Stimulated activated CD4-positive, alpha-beta T cell treated with anti-CD3 and anti-CD28 coated beads, Interleukin-12 subunit alpha, Interleukin-12 subunit beta, amount 100 ng/mL, for 48 hours (primary cell): Measurements from ENCODE around the gene TGM2.

Experiments
- DNase-seq, 3 donors: peaks; one replicate each; pipeline ENCODE4 v3.0.0-alpha.2; 2020; ENCODE audit warnings: low read depth in 2 of 3, low spot score in 1 of 3

The TGM2 gene

GRCh38 chr20:38133680-38134426, 31.2 kb downstream of the TGM2 start:
- DNase-seq: no peak

DNA sequence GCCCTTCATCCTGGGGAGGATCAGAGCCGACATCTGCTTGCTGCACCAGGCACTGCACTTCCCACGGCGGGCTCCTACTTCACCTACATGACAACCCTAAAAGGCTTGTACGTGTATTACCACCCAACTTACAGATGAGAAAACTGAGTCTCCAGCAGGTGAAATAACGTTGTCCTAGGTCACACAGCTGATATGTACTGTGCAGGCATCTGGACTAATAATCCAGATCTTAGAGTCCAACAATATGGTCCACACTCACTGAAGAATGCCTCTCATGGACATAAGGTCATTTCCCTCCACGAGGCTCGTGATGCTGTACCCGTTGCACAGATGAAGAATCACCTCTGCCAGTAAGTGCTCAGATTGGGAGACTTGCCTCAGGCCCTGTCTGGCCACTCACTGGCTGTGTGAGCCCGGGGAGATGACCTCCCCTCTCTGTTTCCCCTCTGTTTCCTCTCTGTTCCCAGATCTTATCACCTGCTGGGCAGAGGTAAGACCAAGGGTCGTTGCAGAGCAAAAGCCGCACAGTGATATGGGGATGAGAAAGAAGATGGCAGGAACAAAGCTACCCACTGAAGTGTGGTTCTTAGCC, 32.1 kb downstream of the TGM2 start:
- DNase-seq: no peak

DNA sequence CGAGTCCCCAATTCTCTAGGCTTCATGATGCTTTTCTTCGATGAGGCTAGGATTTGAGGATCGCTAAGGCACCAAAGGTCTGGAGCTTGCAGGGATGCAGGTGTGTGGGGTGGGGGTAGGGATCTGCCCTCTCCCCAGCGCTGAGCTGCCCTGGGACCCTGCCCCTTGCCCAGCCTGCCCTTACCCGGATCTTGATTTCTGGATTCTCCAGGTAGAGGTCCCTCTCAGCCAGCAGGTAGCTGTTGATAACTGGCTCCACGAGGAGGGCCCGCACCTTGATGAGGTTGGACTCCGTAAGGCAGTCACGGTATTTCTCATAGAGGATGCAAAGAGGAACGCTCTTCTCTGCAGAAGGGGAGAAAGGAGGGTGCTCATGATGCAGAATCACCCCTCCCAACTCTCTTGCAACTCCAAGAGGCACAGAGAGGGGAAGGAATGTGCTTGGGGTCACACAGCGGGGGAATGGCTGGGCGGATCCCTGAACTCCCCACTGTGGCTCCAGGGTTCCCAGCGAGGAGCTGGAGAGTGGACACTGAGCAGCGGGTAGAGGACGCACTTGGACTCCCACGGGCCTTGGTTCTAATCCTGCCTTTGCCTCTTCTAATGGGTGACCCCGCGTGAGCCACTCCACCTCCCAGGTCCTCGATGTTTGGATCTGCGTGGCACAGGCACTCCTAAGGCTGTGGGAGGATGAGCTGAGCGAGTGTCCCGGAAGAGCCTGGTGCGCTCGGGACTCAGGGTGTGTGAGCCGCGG, 32.7 kb downstream of the TGM2 start:
- no peak for DNase-seq

GRCh38 chr20:38131588-38132121, 33.4 kb downstream of the TGM2 start:
- no peak for DNase-seq

DNA sequence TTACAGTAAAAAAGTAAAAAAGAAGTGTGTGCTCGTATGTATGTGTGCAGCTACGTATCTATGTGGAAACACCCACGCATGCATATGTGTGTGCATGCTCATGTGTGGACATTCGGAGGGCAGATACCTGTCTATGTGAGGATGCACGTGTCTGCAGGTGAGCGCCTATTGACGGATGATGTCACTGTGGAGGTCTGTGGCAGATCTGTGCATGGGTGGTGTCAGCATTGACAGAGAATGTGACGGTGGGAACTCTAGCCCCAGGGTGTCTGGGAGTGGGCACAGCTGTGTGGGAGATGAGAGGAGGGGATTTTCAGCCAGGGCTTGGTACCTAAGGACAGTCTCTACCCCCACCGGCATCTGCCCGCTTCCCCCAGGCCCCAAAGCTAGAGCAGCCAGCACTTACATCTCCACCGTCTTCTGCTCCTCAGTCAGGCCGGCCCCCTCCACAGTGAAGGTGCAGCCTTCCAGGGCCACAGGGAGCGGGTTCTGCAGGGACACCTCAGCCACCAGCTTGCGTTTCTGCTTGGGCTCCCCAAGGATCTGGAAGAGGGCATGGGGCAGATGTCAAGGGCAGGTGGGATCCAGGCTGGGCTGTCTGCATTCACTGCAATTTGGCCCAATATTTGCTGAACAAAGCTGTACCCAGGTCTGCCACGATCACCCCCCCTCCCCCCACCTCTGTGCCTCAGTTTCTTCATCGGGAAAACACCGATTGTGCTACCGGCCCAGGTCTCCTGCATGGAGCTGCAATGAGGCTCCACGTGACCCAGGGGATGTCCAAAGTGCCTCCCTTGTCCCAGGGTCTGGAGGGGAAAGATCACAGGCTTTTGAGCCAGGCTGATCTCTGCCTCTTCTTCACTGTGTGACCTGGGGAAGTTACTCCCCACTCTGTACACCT, 34.1 kb downstream of the TGM2 start:
- DNase-seq: no peak

- DNase-seq: no peak
Measured at GRCh38 chr20:38129893-38130609, 35.0 kb downstream of the TGM2 start.

DNA sequence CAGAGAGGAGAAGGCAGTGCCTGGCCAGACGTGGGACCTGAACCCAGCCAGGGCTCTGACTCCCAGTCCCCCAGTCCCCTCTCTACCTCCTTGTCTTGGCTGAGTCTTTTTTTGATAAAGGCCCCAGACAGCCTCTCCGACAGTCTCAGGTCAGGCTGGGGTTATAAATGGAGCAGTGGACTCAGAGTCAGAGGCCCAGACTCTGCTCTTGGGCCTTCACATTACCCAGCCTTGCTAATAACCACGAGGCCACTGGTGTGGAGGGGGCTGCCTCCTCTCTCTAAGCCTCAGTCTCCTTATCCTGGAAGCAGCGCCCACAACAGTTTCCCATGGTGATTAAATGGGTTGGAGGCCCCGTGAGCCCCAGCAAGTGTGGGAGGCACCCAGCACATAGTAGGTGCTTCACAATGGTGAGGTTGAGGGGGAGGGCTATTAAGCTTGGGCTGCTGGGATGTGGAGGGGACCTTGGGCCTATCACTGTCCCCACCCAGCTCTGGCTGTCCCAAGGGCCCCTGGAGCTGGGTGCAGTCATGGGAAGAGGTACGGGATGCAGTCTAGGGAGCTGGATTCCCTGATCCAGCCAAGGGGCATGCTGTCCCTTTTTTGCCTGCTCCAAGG, 35.7 kb downstream of the TGM2 start:
- DNase-seq: no peak

DNA sequence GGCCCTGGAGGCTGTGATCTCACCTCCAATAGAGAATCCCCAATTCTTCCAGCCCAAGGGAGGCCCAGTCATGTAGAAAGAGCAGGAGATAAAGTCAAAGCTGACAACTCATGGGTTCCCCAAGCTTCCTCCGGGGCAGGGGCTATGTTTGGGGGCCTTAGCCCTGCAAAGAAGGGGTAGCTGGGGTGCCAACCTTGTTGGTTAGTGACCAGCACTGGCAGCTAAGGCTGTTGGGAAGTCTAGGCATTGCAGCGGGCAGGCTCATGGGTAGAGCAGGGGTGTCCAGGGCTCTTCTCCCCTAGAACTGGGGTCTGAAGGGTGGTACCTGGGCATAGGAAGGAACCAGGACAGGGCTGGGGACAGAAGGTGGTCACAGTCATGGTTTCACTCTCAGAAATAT, 36.4 kb downstream of the TGM2 start:
- DNase-seq: no peak

GRCh38 chr20:38127920-38128528, 37.0 kb downstream of the TGM2 start:
- DNase-seq: no peak

DNA sequence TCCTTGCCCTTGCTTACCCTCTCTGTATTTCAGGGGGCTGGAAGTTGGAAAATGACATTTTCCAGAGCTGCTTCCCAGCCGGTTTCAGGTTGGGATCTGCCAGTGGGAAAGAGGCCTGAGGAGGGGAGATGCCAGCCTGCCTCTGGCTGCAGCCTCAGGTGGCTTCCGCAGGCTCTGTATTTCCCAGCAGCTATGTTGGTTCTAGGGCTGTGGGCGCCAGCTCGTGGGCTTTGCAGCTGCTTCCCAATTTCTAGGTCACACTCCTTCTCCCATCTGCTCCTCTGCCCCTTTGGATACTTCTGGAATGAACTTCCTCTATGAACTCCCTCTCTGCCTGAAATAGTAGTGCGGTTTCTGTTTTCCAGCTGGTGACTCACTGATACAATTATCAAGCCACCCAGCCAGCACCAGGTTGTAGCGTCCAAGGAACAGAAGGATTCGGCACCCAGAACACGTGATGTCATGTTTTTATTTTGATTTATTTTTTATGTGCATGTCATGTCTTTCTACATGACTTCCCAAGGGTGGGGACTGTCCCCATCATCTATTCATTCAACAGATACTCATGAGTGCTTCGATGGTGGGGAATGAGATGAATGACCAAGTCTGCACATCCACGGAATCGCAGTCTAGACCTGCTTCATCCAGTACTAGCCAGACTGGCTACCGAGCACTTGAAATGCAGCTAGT, 38.0 kb downstream of the TGM2 start:
- no peak for DNase-seq

GRCh38 chr20:38126146-38126921, 38.7 kb downstream of the TGM2 start:
- no peak for DNase-seq

DNA sequence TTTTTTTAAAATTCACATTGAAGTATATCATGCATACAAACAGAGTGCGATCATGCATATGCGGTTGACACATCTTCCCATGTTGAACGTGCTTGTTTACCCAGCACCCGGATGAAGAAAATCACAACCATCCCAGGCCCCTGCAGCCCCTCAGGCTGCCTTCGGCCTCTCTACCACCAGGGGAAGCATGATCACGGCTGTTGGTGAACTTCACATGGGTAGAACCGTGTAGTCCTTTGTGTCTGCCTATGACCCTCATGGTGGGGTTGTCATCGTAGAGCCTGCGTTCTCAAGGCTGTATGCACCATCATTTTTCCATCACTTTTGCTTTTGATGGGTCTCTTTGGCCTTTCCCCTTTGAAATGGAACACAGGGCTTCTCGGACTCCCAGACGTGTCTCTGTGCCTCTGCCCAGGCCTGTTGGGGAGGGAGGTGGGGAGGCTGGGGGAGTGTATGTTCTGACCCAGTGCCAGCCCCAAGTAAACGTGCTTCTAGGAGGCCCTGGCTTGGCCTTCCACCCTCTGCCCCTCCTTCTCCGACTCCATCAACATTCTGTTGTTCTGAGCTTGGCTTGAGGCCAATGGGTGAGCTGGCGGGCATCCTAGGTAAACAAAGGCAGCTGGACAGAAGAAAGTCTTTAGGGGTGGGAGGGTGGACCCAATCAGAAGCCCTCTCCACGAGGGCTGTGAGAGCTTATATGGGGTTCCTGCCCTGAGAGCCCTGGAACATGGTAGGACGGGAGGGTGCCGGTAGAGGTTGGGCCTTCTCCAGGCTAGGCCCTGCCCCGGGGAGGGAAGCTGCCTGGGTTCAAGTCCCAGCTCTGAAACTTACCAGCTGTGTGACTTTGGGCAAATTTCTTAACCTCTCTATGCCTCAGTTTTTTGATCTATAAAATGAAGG, 39.7 kb downstream of the TGM2 start:
- no peak for DNase-seq

GRCh38 chr20:38123021-38123587, 42.0 kb downstream of the TGM2 start:
- DNase-seq: no peak

GRCh38 chr20:38121741-38122140, 43.3 kb downstream of the TGM2 start:
- no peak for DNase-seq

GRCh38 chr20:38120625-38120988, 44.5 kb downstream of the TGM2 start:
- DNase-seq: no peak

DNA sequence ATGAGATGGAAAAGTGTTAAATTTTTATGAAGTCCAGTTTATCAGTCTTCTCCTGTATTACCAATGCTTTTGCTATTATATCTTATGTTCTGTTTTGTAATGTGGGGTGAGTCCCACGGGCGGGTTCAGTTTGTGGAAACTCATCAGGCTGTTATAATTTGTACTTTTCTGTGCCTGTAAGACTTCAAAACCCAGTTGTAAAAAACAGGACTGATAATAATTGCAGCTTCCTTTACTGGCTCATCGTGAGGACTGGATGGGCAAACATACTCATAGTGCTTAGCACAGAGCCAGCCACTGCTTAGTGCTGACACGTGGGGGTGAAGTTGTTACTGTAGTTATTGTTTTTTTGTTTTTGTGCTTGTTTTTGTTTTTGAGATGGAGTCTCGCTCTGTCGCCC, 45.6 kb downstream of the TGM2 start:
- DNase-seq: no peak

GRCh38 chr20:38117635-38118034, 47.4 kb downstream of the TGM2 start:
- DNase-seq: no peak
